CD1c-positive myeloid dendritic cell (primary cell): ENCODE results near the gene PRR5L.

Experiments
- DNase-seq: peaks from one replicate; pipeline ENCODE4 v3.0.0-alpha.2; 2016; ENCODE audit errors: extremely low spot score

The PRR5L gene, protein sequence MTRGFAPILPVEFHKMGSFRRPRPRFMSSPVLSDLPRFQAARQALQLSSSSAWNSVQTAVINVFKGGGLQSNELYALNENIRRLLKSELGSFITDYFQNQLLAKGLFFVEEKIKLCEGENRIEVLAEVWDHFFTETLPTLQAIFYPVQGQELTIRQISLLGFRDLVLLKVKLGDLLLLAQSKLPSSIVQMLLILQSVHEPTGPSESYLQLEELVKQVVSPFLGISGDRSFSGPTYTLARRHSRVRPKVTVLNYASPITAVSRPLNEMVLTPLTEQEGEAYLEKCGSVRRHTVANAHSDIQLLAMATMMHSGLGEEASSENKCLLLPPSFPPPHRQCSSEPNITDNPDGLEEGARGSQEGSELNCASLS

DNA sequence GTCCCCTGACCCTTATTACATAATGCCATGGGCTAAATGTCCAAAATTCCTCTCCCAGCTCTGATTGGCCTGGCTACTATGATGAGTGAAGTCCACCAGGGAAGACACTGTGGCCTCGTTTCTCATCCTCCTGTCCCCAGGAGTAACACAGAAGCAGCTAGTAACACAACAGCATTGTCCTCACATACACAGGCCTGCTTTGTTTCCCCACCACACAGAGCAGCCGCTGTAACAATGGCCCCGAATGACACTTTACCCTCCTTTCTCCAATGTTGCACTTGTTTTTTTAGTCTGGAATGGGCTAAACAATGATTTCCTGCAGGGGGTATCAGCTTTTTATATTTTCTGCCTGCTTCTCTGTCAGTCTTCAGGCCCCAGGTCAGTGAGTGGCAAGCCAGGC, at the start of gene PRR5L:
PRR5L (plus strand) TSS at position 363 of the 400 bp plus-strand sequence. CDS start 104,834 bp downstream, outside the sequence.
- DNase-seq: no peak

DNA sequence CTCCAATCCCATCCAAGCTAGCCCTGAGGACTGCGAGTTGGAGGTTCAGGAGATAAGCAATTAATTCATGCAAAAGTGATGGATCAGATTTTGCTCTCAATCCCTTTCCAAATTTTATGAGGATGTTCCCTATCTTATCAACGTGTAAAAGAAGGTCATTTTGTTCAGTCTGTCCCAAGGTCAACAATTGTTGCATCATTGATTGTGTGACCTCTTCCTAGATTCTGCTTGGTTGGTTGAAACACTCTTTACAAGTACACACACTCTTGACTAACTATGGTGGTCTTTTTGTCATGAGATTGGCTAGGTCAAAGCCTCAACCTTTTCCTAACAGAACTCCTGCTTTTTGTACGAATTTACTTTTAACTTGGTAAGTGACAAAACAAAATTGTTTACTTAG, 48.6 kb upstream of the PRR5L start:
- DNase-seq: no peak

DNA sequence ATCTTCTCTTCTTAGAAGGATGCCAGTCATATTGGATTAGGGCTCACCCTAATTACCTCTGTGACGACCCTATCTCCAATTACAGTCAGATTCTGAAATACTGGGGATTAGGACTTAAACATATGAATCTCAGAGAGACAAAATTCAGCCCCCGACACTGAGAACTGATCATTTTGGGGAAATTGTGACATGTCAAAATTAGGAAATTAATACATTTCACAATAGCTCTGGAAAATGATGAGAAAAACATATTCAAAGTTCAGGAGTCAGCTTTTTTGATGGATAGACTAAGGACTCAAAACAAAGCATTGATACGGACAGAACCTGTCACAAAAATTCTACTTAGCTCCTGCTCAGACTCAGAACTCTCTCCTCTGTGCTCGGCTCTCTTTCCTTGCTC, 47.7 kb upstream of the PRR5L start:
- DNase-seq: peak; percentile 23

DNA sequence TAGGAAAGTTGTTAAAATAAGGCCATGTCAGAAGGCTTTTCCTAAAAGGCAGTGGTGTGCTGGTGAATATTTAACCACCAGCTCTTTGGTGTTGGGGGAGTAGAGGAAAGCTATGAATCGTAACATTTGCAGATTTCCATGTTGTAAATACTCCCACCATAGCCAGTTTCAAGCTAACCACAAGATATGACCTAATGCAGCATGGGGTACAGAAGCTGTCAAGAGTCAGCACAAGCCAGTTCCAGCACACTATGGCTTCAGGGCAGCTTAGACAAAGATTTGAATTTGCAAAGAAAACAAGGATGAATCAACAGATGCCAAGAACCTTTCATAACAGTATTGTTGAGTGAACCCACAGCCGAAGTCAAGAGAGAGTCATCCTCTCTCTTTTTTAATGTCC, 46.8 kb upstream of the PRR5L start:
- peak; percentile 28 for DNase-seq

DNA sequence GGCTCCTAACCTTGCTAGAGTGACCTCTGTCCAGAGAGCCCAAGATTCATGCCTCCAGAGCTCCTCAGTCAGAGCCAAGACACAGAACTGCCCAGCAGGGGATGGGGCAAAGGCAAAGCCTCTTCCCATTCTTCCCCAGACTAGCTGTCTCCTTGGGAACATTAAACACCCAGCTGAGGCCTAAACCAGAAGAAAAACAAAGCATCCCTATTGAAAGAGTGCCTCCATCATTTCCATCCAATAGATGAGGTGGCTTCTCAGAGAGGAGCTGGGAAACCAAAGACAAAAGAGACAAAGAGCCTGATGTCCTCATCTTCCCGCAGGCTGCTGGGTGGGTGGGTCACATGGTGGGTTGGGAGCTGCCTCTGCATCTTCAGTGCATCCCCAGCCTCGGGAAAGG, 44.3 kb upstream of the PRR5L start:
- no peak for DNase-seq

DNA sequence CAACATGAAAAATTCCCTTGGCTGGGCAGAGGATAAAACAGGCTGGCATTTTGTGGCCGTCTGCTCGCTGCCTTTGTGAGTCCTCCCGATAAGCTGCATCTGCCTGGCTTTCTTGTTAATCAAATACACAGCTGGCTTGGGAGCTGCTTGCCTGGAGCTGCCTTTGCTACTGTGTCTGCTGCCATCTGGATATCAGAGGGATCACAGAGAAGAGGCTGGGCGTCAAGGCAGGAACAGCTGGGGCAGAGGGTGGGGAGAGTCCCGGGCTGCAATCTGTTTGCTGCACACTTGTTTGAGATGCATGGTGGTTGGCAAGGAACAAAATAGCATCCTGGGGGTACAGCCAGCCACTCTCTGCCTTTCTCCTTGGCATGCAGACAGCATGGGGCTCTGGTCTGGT, 42.9 kb upstream of the PRR5L start:
- no peak for DNase-seq

DNA sequence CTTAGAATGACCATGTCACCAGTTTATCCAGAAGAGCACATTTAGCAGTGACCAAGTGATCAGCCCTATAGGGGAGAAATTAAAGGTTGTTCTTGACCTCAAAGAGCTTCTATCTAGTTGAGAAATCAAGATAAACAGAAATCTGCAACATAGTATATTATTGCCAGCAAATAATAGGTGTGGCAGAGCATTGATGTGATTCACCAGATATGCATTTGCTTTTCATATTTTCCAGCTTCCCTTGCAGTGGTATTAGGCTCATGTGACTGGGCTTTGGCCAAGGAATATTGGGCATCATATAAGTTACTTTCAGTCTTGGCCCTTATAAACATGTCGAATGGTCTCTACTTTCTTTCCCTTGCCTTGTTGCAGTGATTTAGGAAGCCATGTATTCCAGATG, 41.4 kb upstream of the PRR5L start:
- no peak for DNase-seq

DNA sequence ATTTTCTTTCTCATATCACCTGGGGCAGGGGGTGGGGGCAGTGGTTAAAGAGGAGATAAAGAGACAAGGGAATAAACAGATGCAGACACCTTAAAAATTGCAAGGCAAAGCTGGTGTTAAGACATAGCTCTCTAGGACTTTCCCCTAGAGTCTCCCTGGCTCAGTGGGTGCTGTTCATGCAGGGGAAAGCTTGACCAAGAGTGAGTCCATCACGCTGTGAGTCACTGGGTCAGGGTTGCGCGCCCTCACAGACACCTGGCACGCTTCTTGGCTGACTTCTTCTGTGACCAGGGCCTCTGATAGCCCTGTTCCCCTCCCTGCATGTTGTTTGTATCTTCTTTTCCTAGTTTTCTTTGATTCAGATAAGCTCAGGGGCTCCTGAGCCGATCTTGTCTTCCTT, 38.7 kb upstream of the PRR5L start:
- DNase-seq: no peak

DNA sequence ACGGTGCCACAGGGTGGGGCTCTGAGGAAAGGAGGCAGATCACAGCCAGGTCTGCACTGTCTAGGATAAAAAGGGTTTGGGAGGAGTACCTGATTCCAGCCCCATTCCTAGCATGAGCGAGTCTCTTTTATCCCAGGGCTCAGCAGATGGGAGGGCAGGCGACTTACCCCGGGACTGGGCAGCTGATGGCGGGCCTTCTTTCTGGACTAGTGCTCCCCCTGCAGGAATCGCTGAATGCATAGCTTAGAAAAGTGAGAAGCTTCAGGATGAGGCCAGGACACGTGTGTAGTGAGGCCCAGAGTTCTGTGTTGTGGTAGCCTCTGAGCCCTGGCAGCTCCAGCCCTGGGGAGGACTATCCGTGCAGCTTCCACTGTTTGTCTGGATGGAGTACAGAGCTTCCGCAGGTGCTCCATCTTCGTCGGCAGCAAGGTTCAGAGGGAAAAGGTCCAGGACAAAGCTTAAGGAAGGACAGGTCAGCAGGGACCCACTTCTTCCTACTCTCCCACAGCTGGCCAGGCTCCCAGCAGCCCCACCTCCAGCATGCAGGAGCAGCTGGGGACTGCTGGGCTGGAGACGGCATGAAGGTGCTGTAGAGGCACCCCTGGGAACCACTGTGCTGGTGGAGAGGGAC, 37.2 kb upstream of the PRR5L start:
- peak; percentile 53 for DNase-seq

DNA sequence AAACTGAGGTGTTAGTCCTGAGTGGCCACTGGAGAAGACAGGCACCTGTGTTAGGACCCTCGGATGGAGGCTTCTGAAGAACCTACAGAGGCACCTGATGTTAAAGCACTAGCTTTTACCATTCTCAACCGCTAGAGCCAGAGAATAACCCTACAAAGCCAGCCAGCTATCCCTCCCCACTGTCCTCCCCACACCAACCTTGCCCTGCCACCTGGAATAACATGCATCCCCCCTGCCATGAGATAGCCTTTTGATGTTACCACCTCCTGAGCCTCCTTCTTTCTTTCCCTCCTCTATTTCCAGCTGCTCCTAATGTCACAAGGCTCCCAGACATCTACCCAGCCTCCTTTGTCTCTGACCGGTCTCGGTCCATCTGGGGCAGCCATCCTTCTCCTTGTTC, 35.0 kb upstream of the PRR5L start:
- no peak for DNase-seq

DNA sequence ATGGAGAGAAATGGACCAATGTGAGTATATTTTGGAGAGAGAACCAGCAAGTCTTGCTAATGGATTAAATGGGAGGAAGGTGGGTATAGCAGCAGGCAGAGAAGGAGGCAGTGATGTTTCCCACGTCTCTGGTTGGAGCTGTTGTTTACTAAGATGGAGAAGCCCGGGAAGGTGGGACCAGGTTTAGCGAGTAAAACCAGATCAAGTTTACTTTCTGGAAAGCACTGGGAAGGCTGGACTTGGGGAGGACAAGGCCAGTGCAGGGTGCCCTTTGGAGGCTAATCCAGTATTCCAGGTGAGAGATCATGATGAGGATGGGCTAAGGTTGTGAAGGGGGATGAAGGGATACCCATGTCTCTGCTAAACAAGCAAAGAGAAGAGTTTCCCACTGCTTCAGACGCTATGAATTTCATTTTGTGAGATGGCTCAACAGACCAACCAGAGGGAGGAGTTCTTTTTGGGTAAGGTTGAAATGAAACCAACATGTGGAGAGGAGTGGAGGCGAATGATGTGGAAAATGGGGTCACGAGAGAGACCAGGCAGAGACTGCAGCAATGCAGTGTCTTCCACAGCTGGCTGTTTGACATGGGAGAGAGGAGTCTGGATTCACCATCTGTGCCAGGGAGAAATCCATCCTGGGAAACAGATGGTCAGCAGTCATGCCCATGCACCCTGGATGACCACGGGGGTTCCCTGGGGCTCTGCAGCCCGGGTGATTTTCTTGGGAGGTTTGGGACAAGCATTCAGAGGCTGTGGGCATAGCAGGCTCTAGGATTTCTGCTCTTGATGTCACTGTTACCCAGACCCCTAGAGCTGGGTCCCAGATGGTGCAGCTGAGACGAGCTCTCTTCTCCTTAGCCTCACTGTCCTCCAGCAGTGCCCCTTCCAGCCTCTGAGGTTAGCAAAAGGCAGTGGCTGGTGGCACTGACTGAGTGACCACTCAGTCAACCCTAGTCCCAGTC, 31.8 kb upstream of the PRR5L start:
- DNase-seq: no peak

DNA sequence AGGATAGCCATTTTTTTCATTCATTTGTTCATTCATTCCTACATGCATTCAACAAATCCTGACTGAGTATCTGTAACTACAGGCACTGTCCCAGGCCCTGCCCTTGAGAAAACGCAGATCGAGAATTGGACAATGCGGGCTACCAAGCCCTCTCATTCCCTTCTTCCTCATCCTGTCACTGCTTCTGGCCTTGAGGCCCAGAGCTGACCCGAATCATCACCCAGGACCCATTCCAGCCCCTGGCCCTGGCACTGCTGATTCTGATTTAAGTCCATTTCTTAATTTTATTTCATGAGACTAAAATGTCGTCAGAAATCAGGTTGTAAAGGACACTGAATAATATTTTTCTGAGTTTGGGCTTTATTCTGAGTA, 31.1 kb upstream of the PRR5L start:
- DNase-seq: no peak

DNA sequence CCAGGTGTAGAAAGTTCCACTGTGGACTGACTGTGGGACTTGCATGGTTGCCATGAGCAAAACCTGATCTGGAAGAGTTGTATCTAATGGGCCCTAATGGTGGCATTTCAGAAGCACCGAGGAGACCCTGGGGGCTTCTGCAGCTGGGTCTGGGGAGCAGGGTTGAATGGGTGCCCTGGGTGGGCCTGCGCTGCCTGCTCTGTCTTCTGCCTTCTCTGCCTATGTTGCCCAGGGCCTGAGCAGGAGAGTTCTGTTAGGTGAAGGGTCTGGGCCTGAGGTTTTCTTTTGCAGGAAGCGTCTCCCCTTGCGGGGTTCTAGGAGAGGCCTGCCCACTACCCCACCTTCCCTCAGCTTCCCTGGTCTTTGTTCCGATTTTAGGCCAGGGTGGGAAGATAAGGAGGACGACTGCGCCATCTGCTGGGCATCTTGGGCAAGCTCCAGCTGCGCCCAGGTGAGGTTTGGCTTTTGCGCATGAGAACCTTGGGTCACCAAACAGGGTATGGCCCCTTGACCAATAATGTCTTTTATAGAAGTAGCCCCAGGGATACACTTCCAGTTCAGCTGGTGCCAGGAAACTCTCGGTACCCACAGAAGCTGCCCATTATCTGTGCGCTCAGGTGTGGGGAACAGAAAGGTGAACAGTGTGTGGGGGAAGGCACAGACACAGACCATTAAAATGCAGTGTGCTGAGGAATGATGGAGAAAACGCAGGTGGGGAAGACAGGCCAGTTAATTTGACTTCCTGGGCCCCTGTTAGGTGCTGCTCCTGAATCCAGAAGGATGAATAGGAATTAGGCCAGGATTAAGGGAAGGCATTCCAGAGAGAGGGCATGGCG, 30.1 kb upstream of the PRR5L start:
- peak; percentile 61 for DNase-seq

DNA sequence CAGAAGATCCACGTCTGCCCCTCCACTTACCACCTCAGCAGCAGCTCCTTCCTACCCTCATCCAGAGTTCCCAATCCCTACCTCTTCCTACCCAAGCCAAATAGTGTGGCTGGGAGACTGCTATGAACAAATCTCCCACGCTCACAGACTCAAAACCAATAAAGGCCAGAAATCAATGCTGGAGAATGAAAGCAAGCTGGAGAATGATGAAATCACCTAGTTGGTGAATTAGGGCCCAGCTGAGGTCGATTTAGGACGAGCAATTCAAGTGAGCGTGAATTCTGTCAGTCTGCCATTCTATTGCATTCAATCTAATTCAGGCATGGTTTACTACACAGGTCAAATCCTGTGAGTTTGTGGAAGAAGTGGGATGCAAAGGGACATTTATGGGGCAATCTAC, 29.3 kb upstream of the PRR5L start:
- DNase-seq: no peak

DNA sequence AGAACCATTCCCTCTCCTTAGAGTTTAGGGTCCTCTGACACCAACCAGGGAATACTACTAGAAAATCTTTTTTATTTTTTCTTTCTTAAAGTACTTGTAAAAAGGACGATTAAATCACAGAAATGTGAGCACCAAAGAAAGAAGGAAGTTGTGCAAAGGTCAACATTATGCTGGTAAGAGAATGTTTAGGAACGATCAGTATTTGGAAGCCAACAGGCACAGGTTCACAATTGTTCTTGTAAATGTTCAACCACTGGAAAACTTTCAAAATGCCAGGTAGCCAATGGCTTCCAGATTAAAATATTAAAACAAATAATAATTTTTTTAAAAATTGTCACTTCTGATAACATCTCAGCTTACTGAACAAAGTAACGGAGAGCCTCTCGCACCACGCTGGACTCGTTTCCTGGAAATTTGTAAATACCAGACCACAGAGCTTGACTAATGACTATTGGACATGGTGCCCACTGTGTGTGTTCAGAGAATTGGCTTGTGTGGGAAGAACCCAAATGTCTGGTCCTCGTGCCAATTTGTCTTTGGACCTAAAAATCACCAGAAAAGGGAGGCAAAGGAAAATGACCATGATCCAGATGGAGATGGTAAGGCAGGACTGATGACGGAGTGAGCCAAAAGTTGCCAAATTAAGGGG, 27.6 kb upstream of the PRR5L start:
- no peak for DNase-seq

DNA sequence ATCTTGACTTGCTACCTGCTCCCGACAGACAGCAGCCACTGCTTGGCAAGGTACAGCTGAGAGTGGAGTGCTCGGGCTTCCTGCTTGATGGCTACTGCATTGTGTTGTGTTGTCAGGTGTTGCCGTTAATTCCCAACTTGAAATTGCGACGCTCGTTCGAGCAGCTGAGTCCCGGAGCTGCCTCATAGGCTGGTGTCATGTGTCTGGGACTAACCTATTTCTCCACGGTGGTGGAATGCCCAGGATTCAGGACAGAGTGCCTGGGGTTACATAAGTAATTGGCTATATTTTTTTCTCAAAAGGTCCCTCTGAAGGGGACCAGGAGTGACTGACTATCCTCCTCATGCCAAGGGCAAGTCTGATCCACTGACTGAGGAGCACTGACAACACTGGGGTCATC, 25.4 kb upstream of the PRR5L start:
- DNase-seq: no peak

DNA sequence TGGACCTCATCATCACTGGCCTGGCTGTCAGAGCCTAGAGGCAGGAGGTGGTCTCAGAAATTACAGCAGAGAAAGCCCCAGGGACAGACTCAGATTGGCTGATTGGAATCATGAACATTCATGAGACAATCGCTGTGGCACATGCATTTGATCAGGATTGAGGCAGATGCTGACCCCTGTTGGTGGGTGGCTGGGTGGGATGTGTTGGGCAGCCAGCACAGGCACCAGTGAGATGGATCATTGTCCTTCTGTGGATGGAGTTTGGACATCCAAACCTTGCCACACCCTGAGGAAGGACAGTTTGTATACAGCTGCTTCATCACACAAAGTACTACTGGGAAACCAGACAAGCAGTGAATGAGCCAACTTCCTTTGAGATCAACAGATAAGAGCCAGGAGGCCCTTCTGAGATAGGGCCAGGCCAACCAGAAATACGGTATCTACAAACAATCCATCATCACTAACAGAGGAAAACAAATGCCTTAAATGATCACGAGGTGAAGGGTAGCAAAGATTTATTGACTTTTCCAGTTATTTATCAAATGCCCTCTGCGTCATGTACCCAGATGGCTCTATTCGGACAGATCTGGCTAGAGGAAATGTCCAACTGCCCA, 24.2 kb upstream of the PRR5L start:
- no peak for DNase-seq

DNA sequence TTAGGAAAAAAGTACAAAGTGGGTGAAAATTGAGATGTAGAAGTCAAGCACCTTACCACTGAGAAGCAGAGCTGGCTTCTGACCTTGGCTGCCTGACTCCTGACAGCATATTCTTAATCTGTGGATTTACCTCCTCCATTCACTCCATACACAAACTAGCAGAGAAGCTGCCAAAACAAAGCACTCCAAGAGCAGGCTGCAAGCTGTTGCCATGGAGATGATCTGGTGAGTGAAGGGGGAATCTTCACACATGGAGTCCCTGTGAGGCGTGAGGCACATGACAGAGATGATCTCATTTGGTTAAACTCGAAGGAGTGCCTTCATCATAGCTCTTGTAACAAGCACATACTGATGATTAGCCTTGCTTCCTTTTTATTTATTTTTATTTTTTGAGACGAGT, 23.0 kb upstream of the PRR5L start:
- no peak for DNase-seq

DNA sequence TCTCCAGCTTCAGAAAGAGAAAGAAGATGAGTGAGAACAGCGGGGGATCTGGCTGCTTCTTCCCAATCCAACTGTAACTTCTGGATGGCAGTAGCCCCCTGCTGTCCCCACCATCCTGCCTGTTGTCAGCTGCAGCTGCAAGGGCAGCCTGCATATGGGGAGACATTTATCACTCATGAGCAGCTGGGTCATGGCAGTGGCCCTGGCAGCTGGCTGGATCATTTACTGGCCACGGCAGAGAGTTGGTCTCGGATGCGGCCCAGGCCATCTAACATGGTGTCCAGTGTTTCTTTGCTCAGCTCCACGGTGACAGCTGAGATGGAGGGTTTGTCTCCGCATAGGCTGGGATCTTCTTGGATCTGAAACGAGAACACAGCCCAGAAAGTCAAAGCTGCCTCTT, 21.7 kb upstream of the PRR5L start:
- DNase-seq: no peak

DNA sequence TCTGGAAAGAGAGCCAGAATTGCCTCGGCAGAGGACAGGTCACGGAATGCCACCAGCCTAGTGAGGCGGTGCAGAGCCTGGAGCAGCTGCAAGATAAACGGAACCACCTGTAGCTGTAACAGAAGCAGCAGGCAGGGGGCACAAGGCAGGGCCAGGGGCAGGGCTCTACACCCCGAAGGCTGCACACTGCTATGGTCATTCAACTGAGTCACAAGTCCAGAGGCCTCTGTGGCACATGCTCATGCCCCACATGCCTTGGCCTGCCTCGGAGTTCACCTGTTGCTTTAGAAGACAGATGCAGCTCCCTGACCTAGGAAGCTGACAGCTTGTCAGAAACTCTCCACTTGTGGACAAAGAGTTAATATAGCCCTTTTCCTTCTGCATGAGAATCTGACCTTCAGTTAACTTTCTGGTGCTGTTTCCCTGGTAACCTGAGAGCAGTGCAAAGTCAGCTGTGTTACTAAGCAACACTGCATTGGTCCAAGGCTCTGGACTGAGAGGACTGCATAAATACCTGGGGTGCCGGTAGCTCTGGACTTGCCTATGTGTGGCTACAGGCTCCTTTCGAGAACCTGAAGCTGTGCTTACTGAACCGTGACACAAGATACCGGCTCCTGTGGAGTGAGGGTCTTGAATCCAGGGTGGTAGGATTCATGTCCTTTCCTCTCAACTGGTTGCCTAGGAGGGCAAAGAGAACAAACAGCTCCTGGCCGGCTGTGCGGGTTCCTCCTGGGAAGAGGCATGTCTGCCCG, 17.4 kb upstream of the PRR5L start:
- DNase-seq: no peak
